Lower leg skin (tissue), 4 donors: Measurements from ENCODE around the gene SRGAP1. TPM values are rescaled to one million over a fixed set of nuclear protein-coding genes. Genes with fewer than 3 reads are reported as not detected.

ENCODE experiments used
- DNase-seq, 2 donors: peaks; one replicate each; pipeline ENCODE4 v3.0.0-alpha.2; 2019; ENCODE audit warnings: low spot score in 2 of 2
- H3K4me3 ChIP-seq: fragments of 200-600 bp; sonication (generic); 2 replicates; pipeline ENCODE4 v1.5.1; 2017; ENCODE audit warnings: mild to moderate bottlenecking, low read depth; ENCODE audit not compliant: poor library complexity, severe bottlenecking
- POLR2A ChIP-seq, 2 donors: fragments of 450-650 bp; IDR thresholded peaks; one replicate each; pipeline ENCODE4 v1.6.1; 2016 to 2017; ENCODE audit warnings: antibody characterized with exemption in 2 of 2, mild to moderate bottlenecking in 1 of 2, moderate library complexity in 1 of 2
- WGBS, 2 donors: methylation state at CpG; one replicate each; pipeline ENCODE4 v1.1.5; 2018; 5-methylcytosine and 5-hydroxymethylcytosine counted together
- intact Hi-C: fragments of 100-400 bp; cut with DNase I; formaldehyde crosslinking; loops from one replicate; pipeline ENCODE4 v1.15.0; 2023; ENCODE audit warnings: low total_unique reads
- total RNA-seq, 4 donors: library from RNA; depleted of rRNA; stranded (reverse); fragments of >200 nt; gene quantifications; one replicate each; pipeline ENCODE4 v1.1.0, GENCODE V29; 2016
- TF ChIP-seq, protein P1 (sequence below), 3 donors: fragments of 450-650 bp; IDR thresholded peaks; one replicate each; pipeline ENCODE4 v1.5.1; 2016; ENCODE audit warnings: antibody characterized with exemption in 3 of 3, mild to moderate bottlenecking in 3 of 3, moderate library complexity in 2 of 3

SRGAP1 gene
- total RNA-seq, 4 donors from 2014 or later: 1.3 to 6.0 (median 1.7) TPM

DNA sequence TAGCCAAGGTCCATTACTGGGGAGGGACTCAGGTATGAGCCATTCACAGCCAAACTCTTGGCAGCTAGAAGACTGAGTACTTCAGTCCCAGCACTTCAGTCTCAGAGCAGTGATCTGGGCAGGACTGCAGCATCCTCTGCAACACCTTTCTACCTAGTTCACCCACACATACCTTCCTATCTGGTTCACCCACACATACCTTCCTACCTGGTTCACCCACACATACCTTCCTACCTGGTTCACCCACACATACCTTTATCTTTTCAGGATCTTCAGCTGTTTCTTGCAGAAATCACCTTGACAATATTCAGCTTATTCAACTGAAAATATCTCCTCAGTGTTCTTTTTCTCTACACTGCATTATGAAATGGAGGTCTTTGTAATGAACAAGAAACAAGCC, 101.3 kb downstream of the SRGAP1 start:
- H3K4me3 ChIP-seq: no peak overlapping the region
- DNase-seq: no peak
- intact Hi-C loops: no loop called here
- TF ChIP-seq, protein P1, sequence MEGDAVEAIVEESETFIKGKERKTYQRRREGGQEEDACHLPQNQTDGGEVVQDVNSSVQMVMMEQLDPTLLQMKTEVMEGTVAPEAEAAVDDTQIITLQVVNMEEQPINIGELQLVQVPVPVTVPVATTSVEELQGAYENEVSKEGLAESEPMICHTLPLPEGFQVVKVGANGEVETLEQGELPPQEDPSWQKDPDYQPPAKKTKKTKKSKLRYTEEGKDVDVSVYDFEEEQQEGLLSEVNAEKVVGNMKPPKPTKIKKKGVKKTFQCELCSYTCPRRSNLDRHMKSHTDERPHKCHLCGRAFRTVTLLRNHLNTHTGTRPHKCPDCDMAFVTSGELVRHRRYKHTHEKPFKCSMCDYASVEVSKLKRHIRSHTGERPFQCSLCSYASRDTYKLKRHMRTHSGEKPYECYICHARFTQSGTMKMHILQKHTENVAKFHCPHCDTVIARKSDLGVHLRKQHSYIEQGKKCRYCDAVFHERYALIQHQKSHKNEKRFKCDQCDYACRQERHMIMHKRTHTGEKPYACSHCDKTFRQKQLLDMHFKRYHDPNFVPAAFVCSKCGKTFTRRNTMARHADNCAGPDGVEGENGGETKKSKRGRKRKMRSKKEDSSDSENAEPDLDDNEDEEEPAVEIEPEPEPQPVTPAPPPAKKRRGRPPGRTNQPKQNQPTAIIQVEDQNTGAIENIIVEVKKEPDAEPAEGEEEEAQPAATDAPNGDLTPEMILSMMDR (IDR thresholded peaks at IDR 0.05): no peak
- TF ChIP-seq POLR2A (IDR thresholded peaks at IDR 0.05): no peak

DNA sequence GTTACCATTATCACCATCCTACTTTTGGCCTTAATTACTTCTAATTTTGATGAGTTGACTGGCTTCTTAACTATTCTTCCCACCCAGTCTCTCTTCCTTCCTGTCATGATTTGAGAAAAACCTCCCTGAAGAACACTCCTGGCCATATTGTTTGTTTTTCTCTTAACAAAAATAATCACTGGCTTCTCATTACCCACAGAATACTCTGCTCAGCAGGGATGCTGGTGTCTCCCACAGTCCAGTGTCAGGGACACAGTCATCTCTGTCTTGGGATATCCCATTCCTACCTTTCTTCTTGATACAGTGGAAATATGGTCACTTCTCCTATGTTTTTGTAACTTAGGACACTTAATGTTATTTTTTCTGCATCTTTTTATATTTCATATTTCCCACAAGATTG, 103.7 kb downstream of the SRGAP1 start:
- intact Hi-C loops: no loop called here
- H3K4me3 ChIP-seq: no peak overlapping the region
- TF ChIP-seq, protein P1 (IDR thresholded peaks at IDR 0.05): no peak
- no peak for TF ChIP-seq POLR2A (IDR thresholded peaks at IDR 0.05)
- no peak for DNase-seq

DNA sequence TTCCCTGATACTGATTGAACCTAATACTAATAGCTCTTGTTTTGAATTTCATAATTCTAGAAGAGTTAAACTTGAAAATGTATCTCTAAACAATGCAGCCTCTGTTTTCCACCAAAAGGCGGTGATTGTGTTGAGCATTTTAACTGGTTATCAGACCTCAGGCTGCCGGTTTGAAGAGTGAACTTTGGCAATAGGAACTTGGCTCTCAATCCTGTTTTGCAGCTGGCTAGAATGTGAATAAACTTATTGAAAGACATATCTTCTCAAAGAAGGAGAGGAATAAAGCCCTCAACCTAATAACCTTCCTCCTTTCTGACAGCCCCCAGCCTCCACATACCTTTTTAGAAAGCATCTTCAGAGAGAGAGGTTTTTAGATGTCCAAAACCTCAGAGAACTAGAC, 105.4 kb downstream of the SRGAP1 start:
- intact Hi-C loops: no loop called here
- no peak for DNase-seq
- TF ChIP-seq, protein P1 (IDR thresholded peaks at IDR 0.05): no peak
- no peak for TF ChIP-seq POLR2A (IDR thresholded peaks at IDR 0.05)
- no peak overlapping the region for H3K4me3 ChIP-seq
- WGBS, 2 donors: 35 to 44% methylated on average over 2 of the region's 2 CpGs

DNA sequence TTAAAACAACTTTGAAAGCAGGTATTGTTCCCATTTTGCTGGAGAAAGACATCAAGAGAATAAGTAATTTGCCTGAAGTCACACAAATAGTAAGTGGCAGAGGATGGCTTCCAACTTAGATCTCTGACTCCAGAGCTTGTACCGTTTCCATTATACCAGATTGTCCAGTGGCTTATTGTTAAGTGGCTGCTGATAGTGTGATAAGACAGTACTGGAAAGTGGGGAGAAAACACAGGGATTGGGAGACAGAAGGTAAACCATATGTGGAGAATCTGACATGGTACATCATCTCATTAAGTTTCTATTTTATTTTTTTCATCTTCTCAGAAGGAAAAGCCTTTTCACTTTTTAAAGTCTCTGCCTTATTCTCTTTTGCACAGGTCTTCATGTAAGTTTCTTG, 108.5 kb downstream of the SRGAP1 start:
- intact Hi-C loops: no loop called here
- no peak for TF ChIP-seq POLR2A (IDR thresholded peaks at IDR 0.05)
- TF ChIP-seq, protein P1 (IDR thresholded peaks at IDR 0.05): no peak
- no peak for DNase-seq
- no peak overlapping the region for H3K4me3 ChIP-seq
- 64 to 85% methylated on average over 1 of the region's 1 CpG for WGBS, 2 donors

DNA sequence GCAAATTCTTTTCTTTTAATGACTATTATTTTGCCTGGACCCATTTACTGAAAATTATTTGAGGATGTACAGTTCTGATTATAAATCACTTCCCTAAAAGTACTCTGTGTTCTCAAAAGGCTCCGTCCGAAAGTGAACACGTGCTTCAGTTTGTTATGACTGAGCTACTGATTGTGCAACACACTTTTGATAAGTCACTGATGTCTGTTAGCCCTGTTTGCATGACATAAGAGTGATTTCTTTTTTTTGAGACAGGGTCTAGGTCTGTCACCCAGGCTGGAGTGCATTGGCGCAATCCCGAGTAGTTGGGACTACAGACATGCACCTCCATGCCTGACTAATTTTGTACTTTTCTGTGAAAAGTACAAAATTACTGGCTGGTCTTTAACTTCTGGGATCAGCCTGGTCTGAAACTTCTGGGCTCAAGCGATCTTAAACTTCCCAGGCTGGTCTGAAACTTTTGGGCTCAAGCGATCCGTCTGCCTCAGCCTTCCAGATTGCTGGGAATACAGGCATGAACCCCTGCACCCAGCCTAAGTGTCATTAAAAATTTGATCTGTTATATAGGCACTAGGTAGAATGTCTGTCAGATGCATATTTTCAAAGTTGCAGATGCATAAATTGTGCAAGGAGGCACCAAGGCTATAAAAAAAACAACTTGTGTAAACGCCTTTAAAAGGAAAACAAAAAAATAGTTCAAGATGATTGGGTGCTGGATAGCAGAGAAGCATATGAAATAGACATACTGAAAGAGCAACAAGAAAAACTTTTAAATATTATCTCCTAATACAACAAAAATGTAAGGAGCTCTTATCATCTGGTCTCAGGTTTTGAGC, 111.5 kb downstream of the SRGAP1 start:
- H3K4me3 ChIP-seq: no peak overlapping the region
- WGBS, 2 donors: 48 to 67% methylated on average over 9 of the region's 9 CpGs
- no peak for TF ChIP-seq POLR2A (IDR thresholded peaks at IDR 0.05)
- TF ChIP-seq, protein P1 (IDR thresholded peaks at IDR 0.05): no peak
- DNase-seq: peak in 1 of 2 donors; percentile 86
- intact Hi-C loops: no loop called here

DNA sequence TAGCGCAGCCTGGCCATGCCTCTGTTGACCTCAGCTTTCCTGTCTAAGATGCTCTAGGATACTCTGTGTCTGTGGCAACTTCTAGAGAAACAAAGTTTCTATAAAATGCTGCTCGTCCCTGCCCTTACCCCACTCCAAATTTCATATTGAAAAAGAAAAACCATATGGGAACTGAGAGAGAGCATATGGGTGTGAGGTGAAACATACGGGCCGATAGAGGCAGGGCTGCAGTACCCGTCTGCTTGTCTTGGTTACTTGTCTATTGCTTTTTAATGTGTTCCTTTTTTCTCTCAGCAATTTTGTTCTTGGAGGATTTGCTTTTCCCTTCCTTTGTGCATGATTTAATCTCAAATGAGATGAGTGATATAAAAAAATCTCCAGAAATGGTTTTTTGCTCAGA, 113.0 kb downstream of the SRGAP1 start:
- H3K4me3 ChIP-seq: no peak overlapping the region
- DNase-seq: no peak
- WGBS, 2 donors: 95 to 96% methylated on average over 5 of the region's 5 CpGs
- intact Hi-C loops: no loop called here
- TF ChIP-seq POLR2A (IDR thresholded peaks at IDR 0.05): no peak
- TF ChIP-seq, protein P1 (IDR thresholded peaks at IDR 0.05): no peak
